Measurements from ENCODE around the gene TMEM192. TPM values are rescaled to one million over a fixed set of nuclear protein-coding genes. Genes with fewer than 3 reads are reported as not detected.
A peak's percentile ranks its signal among the peaks of the same experiment; 100 is the strongest.

TMEM192 gene
- total RNA-seq, 4 donors from 2014 or later = 11.6 to 19.1 (median 14.1) TPM

GRCh38 chr4:165060938-165061337 is 51.7 kb downstream of the TMEM192 start:
- WGBS = 52% methylated on average over 1 of the region's 1 CpG
- Histone ChIP-seq H3K4me3 (no peak overlapping the region), H3K36me3 (no peaks in the 10 kb centered on the region), H3K27me3 (no peaks in the 10 kb centered on the region), H3K9me3 (no peaks in the 10 kb centered on the region), H3K4me1 (no peaks in the 10 kb centered on the region), H3K27ac (replicated peaks in 1 of 4) (no peak overlapping the region)
- peak; percentile 47 for DNase-seq (ENCODE audit: extremely low spot score)
- intact Hi-C loops (cut with DNase I) = no loop called here
- no peak for TF ChIP-seq POLR2A (IDR thresholded peaks at IDR 0.05; ENCODE audit: low read depth)
- TF ChIP-seq POLR2AphosphoS5 (IDR thresholded peaks at IDR 0.05) = no peak
- no peak for TF ChIP-seq EP300 (IDR thresholded peaks at IDR 0.05)
- TF ChIP-seq CTCF (IDR thresholded peaks at IDR 0.05) = no peak

- intact Hi-C loops (cut with DNase I) = no loop called here
- no peak for TF ChIP-seq POLR2AphosphoS5 (IDR thresholded peaks at IDR 0.05)
- no peak for TF ChIP-seq CTCF (IDR thresholded peaks at IDR 0.05)
- TF ChIP-seq POLR2A (IDR thresholded peaks at IDR 0.05; ENCODE audit: low read depth) = no peak
- TF ChIP-seq EP300 (IDR thresholded peaks at IDR 0.05) = no peak
- Histone ChIP-seq H3K27ac (replicated peaks in 1 of 4) (no peak overlapping the region), H3K36me3 (no peaks in the 10 kb centered on the region), H3K4me3 (no peak overlapping the region), H3K27me3 (no peaks in the 10 kb centered on the region), H3K9me3 (no peaks in the 10 kb centered on the region), H3K4me1 (no peaks in the 10 kb centered on the region)
- DNase-seq (ENCODE audit: extremely low spot score) = no peak
- 86% methylated on average over 4 of the region's 4 CpGs for WGBS
Measured at GRCh38 chr4:165059386-165059785, 53.3 kb downstream of the TMEM192 start.

- H3K4me1 ChIP-seq = no peaks in the 10 kb centered on the region
- no peaks in the 10 kb centered on the region for H3K27me3 ChIP-seq
- no peak overlapping the region for H3K27ac ChIP-seq (replicated peaks in 1 of 4)
- WGBS = 50% methylated on average over 2 of the region's 2 CpGs
- peak; percentile 45 for DNase-seq (ENCODE audit: extremely low spot score)
- no peaks in the 10 kb centered on the region for H3K36me3 ChIP-seq
- no peak overlapping the region for H3K4me3 ChIP-seq
- intact Hi-C loops (cut with DNase I) = no loop called here
- TF ChIP-seq CTCF (IDR thresholded peaks at IDR 0.05) (no peak), EP300 (IDR thresholded peaks at IDR 0.05) (no peak), POLR2A (IDR thresholded peaks at IDR 0.05; ENCODE audit: low read depth) (no peak), POLR2AphosphoS5 (IDR thresholded peaks at IDR 0.05) (no peak)
- H3K9me3 ChIP-seq = no peaks in the 10 kb centered on the region
Measured at GRCh38 chr4:165058666-165059065, 54.0 kb downstream of the TMEM192 start.

GRCh38 chr4:165055601-165056000 is 57.1 kb downstream of the TMEM192 start:
- Histone ChIP-seq H3K4me1 (no peaks in the 10 kb centered on the region), H3K36me3 (no peaks in the 10 kb centered on the region), H3K4me3 (no peak overlapping the region), H3K27ac (replicated peaks in 1 of 4) (no peak overlapping the region), H3K9me3 (no peaks in the 10 kb centered on the region), H3K27me3 (no peaks in the 10 kb centered on the region)
- 91% methylated on average over 9 of the region's 9 CpGs for WGBS
- no peak for DNase-seq (ENCODE audit: extremely low spot score)
- TF ChIP-seq EP300 (IDR thresholded peaks at IDR 0.05) (no peak), POLR2A (IDR thresholded peaks at IDR 0.05; ENCODE audit: low read depth) (no peak), CTCF (IDR thresholded peaks at IDR 0.05) (no peak), POLR2AphosphoS5 (IDR thresholded peaks at IDR 0.05) (no peak)
- intact Hi-C loops (cut with DNase I) = no loop called here

- Histone ChIP-seq H3K9me3 (no peaks in the 10 kb centered on the region), H3K27me3 (no peaks in the 10 kb centered on the region), H3K4me1 (no peaks in the 10 kb centered on the region), H3K36me3 (no peaks in the 10 kb centered on the region), H3K27ac (replicated peaks in 1 of 4) (no peak within 1 kb of the TSS), H3K4me3 (no peak within 1 kb of the TSS)
- 96% methylated on average over 5 of the region's 6 CpGs for WGBS
- intact Hi-C loops (cut with DNase I) = no loop called here
- no peak for TF ChIP-seq EP300 (IDR thresholded peaks at IDR 0.05)
- no peak for TF ChIP-seq POLR2AphosphoS5 (IDR thresholded peaks at IDR 0.05)
- no peak for TF ChIP-seq CTCF (IDR thresholded peaks at IDR 0.05)
- no peak for TF ChIP-seq POLR2A (IDR thresholded peaks at IDR 0.05; ENCODE audit: low read depth)
- no peak for DNase-seq (ENCODE audit: extremely low spot score)
Measured at GRCh38 chr4:165053645-165054044, 59.0 kb downstream of the TMEM192 start, which contains the start of gene TRIM75. TRIM75 (plus strand) TSS chr4:165053866; CDS start chr4:165059148, 5,282 bp downstream.

Data from esophagus muscularis mucosa (tissue), 4 donors.